HG02885 (cell line): Measurements from ENCODE around the gene LRRC46.

ENCODE experiments used
- ATAC-seq: cut with Tn5 transposase; IDR thresholded peaks from one replicate; pipeline ENCODE4 v1.9.1; 2021; ENCODE audit warnings: mild to moderate bottlenecking; ENCODE audit not compliant: unreplicated experiment, poor library complexity

The LRRC46 gene

GRCh38 chr17:47847341-47848197 is 16.1 kb downstream of the LRRC46 start:
- ATAC-seq, result no peak

- no peak for ATAC-seq
Observed at GRCh38 chr17:47848198-47848513, 16.7 kb downstream of the LRRC46 start.

- no peak for ATAC-seq
Observed at GRCh38 chr17:47850373-47850691, 18.9 kb downstream of the LRRC46 start.

DNA sequence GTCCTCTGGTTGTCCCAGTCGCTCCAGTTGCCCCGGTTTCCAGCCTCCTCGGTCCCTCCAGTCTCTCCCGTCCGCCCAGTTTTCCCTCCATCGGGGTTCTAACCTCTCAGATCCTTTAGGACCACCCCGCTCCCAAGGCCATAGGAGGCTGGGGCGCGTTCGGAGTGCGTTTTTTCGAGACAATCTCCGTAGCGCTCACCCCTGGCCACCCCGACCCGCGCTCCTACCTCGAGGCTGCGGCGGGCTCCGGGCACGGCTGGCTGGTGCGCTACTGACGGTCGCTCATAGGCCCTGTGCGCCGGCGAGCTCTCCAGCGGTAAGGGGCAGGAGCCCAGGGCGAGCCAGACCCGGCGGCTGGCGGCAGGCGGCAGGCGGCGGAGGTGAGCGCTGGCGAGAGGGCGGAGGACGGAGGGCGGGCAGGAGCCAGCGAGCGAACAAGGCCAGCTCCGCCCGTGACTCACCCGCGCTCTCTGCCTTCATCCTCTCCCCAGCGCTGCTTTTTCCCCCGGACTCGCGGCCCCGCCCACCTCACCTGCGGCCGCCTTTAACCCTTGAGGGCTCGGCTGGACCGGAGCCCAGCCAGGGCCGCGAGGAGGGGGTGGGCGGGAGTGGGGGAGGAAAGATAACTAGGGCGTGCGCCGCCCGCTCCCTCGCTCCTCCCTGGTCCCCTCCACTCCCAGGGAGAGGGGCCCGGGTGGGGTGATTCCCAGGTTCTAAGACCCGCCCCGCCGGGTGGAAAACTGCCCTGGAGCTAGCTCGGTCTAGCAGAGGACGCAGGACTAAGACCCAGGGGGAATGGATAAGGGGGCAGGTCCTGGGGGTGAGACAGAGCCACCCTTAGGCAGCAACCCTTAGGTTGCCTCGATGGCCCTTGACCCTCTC is 19.5 kb downstream of the LRRC46 start, which contains the start of gene SP6:
Gene SP6, minus strand, starts transcription at position 472 of the 882 bp plus-strand sequence. CDS start 2,734 bp downstream, outside the sequence.
- ATAC-seq, result no peak

GRCh38 chr17:47851764-47852112 is 20.3 kb downstream of the LRRC46 start:
- no peak for ATAC-seq

DNA sequence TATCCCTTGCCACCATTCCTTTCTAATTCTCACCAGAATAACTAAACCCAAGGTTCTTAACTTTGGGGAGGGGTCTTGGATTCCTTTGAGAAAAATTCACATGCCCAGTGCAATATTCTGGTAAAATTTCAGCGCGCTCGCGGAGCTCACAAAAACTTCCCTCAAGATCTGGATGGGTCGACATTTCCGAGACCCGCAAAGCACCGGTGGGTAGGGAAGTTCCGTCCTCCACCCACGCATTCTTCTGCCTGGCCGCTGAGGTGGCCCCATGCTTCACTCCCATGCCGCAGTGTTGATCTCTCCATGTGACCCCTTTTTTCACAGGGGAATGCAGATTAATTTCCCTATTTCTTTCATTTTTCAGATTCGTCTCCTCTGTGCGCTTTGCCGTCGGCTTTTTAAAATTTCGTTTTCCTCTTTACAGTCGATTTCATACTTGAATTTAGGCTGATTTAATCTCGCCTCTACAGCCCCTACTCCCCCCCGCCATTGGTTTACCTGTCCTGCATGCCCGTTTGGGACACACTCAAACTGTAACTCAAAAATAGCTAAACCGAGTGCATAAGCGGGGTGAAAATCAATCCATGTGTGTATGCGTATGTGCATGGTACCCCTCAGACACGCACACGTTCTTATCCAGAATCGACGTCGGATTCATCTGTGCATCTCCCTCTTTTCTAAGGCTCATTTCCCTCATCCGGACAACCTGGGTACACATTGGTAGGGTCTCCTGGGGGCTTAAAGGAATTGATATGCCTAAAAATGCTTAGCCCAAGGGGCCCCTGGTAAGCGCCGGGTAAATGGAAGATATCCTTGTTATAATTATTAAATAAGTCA is 20.9 kb downstream of the LRRC46 start:
- no peak for ATAC-seq

DNA sequence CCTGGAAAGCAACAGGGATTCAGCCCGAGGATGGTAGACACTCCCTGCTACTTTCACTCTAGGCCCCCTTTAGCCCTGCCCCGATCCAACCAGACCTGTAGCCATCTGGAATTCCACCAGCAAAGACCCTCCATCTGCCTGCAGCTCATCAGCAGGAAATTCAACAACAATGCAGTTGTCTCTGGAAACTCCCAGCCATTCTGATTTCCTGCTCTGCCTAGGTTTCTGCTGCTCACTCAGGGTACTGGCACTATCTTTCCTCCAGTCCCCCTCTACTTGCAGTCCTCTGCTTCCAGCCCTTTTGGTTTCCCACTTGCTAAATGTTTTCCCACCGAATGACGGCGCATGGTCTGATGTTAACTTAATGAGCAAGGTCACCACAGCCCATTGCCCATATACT is 22.1 kb downstream of the LRRC46 start:
- no peak for ATAC-seq

GRCh38 chr17:47855737-47856136 is 24.3 kb downstream of the LRRC46 start:
- ATAC-seq, result no peak

- ATAC-seq, result no peak
Observed at GRCh38 chr17:47856830-47857229, 25.4 kb downstream of the LRRC46 start.

GRCh38 chr17:47857551-47858455 is 26.3 kb downstream of the LRRC46 start:
- ATAC-seq, result no peak

- ATAC-seq, result no peak
Observed at GRCh38 chr17:47860386-47860785, 28.9 kb downstream of the LRRC46 start.

- ATAC-seq, result no peak
Observed at GRCh38 chr17:47862621-47863440, 31.4 kb downstream of the LRRC46 start.

DNA sequence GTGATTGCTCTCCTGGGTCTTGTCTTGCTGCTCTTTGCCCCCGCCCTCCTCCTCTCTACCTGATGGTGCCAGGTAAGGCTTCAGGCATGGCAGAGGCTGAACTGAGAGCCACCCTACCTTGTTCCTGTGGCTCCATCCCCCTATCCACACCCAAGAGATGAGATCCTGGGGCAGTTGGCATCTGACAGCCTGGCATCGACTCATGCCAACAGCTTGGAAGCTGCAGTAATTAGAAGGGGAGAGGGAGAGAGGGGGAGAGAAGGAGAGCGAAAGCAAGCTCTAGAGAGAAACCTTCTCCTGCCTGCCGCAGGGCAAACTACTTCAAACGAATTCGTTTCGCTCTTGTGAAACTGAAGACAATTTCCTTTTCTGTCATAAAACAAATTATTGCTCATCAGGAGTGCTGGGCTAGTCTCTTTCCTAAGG is 33.3 kb downstream of the LRRC46 start:
- ATAC-seq, result no peak

GRCh38 chr17:47866941-47867340 is 35.5 kb downstream of the LRRC46 start:
- no peak for ATAC-seq

DNA sequence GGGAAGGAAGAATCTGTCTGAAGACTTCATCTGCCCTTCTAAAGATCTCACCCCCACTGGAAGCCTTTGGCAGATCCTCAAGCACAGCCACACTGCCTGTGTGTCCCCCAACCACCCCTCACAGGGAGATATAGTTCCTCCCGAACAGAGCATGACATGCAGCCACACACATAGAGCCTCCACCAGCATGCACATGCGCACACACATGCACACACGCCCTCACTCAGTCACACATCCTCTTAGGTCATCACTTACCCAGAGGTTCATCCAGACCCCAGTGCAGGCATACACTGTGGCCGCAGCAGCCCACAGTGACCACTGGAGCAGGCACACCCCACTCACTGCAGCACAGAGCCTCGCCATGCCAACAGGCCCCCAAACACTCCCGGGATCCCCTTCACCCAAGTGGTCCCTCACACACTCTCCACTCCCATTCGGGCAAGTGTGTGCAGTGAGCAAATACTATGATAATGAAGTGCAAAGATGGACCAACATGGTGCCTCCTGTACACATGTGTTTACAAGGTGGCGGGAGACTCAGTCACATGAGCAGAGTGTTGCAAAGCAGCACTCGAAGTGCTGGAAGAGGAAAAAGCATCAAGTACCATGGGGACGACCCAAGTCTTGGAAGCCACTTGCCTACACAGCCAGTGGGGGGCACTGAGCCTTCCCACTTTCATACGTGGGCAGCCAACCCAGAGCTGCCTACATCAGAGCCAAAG is 36.5 kb downstream of the LRRC46 start:
- no peak for ATAC-seq

DNA sequence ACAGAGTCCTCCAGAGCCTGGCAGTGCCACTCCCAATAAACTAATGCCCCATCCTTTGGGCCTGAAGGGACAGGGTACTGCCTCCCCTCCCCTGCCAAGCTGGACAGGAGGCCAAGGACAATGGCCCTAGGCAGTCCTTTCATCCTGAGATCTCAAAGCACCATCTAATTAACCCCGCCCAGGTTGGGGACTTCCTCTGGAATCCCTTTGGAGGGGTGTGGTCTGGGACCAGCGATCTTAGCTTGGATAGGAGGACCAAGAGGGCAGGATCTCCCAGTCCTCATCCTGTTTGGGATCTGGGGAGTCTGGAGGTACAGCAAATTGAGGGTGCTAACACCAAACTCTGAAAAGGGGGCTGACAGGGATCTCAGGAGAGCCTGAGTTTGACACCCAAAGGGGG is 37.6 kb downstream of the LRRC46 start:
- no peak for ATAC-seq

GRCh38 chr17:47870056-47870455 is 38.6 kb downstream of the LRRC46 start:
- no peak for ATAC-seq

- ATAC-seq, result no peak
Observed at GRCh38 chr17:47871048-47871447, 39.6 kb downstream of the LRRC46 start.
